HG03575 (cell line): ENCODE data around the gene C2CD5.
A peak's percentile ranks its signal among the peaks of the same experiment; 100 is the strongest.
"Not testable (repeated sequence)": the region's sequence is repeated elsewhere in the genome, so short reads cannot be mapped to it uniquely, and the experiment has no call there.

Source experiments
- ATAC-seq: cut with Tn5 transposase; IDR thresholded peaks from one replicate; pipeline ENCODE4 v1.9.1; 2021; ENCODE audit not compliant: unreplicated experiment, insufficient number of reproducible peaks, low FRiP score; ENCODE audit errors: extremely low read depth

The C2CD5 gene

DNA sequence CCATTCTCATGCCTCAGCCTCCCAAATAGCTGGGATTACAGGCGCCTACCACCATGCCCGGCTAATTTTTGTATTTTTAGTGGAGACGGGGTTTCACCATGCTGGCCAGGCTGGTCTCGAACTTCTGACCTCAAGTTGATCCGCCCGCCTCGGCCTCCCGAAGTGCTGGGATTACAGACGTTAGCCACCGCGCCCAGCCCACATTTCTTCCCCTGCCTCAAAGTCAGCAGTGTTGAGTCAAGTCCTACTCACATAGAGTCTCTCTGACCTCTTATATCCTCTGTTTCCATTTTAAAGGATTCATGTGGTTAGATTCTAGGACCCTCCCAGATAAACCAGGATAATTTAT, 100.1 kb downstream of the C2CD5 start:
- ATAC-seq: not testable (repeated sequence)

DNA sequence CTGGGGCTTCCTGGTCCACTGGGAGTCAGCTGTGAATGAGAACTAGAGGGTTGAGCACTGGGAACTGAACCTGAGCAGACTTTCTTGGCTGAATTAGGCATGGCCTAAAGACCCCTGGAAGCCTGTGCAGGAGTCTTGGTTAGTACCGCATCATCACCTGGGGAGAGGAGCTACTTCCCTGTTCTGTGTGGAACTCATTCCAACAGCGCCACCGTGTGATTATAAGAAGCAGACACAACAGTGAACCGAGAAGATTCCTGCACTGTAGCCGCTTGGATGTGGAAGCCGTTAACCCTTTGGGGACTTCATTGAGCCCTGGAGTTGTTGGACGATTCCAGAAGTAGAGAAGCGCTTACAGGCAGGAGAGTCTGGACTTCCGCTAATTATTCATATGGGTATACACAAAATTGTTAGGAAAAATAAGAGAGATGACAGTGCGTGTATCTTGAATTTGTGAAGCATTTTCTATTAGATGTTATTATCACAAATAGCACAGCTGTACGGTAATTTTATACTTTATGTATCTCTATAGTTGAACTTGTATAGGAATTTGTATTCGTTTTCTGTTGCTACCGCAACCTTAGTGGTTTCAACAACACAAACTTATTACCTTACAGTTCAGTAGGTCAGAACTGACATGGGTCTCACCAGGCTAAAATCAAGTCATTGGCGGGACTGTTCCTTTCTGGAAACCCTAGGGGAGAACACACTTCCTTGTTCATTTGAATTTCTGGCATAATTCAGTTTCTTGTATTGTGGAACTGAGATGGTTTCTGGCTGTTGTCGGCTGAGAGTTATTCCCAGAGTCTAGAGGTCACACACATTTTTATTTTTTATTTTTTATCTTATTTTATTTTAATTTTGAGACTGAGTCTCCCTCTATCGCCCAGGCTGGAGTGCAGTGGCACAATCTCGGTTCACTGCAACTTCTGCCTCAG, 100.7 kb downstream of the C2CD5 start:
- peak; percentile 86 for ATAC-seq

DNA sequence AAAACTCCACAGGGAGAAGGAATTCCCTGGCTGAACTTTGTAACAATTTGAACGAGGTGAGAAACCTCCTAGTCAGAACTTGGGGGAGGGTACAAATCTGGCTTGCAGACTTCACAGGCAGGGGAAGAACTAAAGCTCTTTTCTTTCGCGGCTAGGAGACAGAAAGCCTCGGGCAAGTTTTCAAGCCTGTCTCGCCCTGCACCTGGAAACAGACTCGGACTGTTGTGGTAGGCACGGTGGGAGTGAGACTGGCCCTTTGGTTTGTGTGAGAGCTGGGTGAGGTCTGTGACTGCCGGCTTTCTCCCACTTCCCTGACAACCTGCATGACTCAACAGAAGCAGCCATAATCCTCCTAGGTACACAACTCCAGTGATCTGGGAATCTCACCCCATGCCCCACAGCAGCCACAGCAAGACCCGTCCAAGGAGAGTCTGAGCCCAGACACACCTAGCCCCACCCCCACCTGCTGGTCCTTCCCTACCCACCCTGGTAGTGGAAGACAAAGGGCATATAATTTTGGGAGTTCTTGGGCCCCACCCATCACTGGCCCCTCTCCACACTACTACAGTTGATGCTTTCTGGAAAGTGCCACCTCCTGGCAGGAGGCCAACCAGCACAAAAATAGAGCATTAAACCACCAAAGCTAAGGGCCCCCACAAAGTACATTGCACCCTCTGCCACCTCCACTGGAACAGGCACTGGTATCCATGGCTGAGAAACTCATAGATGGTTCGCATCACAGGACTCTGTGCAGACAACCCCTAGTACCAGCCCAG, 107.1 kb downstream of the C2CD5 start:
- no peak for ATAC-seq

DNA sequence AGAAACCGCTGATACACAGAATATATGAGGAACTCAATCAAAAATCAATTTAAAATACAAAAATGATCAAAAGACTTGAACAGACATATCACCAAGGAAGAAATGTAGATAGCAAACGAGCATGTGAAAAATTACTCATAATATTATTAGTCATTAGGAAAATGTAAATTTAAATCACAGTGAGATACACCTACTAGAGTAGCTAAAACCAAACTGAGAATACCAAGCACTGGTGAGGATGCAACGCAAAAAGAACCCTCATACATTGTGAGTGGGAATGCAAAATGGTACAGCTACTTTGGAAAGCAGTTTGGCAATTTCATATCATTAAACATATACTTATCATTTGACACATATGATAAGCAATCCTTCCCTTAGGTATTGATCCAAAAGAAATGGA, 108.8 kb downstream of the C2CD5 start:
- no peak for ATAC-seq

DNA sequence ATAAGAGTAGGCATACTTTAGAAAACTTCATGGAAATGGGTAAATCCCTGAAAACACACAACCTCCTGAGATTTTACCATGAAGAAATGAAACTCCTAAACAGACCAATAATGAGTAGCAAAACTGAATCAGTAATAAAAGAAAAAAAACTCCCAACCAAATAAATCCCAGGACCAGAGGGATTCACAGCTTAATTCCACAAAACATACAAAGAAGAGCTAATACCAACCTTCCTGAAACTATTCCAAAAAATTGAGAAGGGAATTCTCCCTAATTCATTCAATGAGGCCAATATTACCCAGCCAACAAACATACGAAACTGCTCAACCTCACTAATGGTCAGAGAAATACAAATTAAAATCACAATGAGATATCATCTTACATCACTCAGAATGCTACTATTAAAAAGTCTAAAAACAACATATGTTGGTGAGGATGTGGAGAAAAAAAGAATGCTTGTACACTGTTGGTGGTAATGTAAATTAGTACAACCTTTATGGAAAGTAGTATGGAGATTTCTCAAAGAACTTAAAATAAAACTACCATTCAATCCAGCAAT, 112.6 kb downstream of the C2CD5 start:
- no peak for ATAC-seq

DNA sequence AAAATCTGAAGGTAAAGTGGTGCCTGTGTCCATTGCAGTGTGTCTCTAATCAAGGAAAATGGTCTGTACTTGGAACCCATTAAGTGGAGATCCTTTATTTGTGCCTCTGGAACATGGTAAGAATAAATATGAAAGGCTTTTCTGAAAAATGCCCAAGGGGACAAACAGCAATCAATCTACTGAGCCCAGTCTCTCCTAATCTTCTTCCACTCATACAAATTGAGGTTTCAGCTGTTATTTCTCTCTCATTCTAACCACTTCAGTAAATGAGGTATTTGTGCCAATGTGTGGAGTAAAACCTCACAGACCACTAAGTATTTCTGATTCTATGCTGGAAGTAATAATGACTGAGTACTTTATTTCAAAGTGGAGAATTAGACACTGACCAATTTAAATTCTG, 127.5 kb downstream of the C2CD5 start:
- ATAC-seq: no peak

DNA sequence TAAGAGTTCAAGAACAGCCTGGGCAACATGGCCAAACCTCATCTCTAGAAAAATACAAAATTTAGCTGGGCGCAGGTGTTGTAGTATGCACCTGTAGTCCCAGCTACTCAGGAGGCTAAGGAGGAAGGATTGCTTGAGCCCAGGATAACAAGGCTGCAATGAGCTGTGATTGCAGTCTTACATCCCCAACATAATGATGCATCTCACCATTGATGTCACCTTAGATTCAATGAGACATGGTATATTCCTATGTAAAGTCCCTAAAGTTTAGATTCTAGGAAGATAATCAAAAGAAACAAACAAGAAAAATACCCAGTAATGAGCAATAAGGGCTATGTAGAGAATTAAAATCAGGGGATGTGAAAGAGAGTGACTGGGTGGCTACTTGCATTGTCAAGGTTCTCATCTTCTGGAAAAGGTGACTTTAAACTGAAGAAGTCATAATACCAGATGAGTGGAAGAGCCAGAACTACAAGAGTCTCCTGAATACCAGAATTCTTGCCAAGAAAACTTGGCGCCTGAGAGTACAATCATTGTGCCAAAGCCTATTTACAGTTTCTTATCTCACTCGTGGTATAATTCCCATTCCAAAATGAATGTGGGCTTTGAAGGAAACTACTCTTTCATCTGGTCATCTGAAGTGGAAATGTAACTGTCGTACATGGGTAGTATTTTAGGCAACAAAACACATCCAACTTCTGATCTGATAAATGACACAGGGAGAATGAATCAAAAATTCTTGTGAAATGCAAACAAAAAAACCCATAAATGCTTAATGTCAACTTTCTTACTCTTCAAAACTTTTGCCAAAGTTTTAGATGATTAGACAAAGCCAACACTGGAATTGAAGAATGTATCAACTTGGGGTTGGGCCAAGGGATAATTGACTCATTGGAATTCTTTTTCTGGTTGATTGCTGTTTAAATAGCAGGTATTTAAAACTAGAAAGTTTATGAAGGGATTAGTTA, 128.7 kb downstream of the C2CD5 start:
- no peak for ATAC-seq

DNA sequence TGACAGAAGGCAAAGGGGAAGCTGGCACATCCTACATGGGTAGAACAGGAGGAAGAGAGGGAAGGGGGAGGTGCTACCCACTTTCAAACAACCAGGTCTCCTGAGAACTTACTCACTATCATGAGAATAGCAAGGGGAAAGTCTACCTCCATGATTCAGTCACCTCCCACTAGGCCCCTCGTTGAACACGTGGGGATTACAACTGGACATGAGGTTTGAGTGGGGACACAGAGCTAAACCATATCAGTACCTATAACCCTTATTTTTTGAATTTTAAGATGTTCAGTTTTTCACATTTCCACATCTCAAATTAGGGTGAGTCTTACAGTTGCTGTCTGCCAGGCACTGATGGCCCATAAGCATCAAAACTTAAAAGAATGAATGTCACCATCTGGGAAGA, 129.6 kb downstream of the C2CD5 start:
- ATAC-seq: no peak

DNA sequence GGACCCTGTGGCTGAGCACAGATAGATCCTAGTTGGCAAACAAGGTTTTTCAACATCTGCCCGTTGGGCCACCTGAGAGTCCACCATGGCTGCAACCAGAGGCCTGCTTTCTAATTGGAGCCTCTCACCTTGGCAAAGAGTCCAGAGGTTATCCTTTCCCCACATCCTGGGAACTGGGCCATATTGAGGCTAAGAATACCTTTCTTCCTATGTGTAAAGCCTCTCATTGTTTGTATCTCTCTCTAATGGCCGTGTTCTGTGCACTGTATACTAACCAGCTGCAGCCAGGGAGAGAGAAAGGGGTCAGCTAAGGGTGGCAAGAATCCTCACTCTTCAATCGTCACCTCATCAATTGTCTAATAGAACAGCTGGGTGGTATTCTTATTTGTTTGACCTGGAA, 130.8 kb downstream of the C2CD5 start:
- ATAC-seq: no peak

DNA sequence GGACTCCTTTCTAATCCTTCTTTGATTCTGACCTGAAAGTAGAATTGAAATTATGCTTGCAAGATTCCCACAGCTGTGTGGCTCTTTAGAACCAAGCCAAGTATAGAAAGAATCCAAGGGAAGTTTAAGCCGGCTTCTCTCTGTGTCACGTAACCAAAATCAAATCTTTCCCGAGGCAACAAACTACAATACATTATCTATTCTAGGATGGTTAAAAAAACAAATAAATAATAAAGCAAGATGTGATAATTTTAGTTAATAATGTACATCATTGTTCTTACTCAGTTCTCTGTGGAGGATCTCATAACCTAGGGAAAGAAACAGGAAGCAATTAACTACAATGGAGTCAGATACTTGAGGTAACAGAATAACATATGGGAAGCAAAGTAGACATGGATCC, 131.8 kb downstream of the C2CD5 start:
- ATAC-seq: no peak

DNA sequence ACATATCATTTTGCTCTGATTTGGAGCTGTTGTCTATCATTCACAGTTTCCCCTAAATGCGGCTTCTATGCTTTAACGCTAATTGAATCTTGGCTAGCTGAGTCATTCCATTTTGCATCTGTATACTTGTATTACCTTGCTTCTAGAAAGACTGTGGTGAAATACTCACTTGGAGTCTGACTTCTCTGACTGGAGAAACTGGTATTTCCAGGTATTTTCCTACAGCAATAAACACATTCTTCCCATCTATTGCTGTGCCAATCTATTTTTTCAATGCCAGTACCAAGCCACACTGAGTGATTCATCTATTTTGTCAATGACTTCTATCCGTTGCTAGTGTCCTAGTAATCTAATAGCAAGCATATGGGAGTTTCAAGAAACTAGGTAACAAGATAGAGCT, 133.9 kb downstream of the C2CD5 start:
- ATAC-seq: no peak

DNA sequence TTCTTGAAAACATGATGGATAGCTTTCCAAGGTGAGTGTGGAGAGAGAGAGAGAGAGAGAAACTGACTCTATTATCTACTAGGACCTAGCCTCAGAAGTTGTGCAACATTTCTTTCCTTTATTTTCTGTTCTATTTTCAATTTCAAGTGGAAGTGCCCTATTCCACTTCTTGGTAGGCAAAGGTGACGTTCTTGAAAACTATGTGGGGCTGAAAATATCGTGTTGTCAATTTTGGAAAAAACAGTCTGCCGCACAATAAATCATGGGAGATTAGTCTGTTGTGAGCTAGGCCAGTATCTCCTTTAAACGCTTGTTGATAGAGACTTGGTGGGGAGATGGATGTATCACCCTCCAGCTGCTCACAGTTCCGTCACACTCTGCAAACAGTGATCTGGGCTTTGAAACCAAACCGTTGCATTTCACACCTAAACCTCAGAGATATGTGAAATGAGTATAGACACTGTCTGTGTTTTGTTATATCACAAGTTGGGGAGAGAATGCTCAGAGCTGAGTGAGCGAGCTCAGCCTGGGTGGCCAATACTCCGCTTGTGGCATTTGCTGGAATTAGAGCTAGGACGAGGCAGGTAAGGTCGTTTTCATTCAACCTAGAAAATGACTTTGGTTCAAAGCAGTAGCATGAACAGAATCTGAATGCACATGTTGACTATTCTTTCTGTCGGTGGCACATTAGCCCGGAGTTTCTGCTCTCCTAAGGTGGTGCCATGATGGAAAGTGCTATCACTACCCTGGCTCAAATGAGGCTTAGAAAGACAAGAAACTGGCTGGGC, 134.8 kb downstream of the C2CD5 start:
- peak; percentile 96 for ATAC-seq

DNA sequence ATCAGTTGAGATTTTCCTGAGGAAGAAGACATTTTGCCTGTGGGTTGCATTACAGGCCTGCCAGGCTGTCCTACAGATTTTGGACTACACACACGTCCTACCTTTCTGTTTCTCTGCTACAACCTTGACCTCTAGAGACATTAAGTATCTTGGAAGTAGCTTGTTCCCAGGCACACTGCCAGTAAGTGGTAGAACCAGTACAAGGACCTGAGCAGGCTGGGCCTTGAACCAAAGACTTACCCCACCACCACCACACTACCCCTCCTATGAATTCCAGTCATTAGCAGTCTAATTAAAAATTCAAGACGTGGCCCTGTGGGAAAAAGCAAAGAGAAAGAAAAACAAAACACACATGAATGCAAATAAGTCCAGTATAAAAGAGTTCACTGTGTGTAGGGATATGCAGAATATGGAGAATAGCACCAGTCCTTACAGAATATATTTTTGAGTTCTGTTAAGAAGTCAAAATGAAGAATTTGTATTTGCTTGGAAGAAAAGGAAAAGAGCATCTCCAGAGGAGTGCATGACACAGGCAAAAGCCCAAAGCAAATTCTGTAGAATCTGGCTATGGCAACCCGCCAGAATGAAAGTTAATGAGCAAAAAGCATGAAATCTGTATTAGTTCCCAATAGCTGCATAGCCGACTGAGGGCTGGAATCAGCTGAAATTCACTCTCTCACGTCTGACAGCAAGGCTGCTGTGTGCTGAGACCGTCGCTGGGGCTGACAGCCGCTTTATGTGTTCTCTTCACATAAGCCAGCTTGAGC, 135.5 kb downstream of the C2CD5 start:
- ATAC-seq: no peak

DNA sequence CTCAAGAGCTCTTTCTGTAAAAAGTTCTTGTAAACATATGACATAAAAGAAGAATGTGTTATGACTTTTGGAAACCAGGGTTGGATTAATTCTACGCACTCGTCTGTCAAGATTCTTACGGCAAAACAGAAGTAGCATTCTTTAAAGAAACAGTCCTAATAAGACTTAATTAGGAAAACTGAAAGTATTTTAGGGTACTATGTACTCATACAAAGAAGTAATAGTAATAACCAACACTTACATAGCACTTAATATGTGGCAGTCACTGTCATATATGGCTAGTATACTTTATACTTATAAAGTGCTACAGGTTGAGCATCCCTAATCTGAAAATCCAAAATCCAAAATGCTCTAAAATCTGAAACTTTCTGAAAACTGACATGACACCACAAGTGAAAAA, 136.9 kb downstream of the C2CD5 start:
- no peak for ATAC-seq

DNA sequence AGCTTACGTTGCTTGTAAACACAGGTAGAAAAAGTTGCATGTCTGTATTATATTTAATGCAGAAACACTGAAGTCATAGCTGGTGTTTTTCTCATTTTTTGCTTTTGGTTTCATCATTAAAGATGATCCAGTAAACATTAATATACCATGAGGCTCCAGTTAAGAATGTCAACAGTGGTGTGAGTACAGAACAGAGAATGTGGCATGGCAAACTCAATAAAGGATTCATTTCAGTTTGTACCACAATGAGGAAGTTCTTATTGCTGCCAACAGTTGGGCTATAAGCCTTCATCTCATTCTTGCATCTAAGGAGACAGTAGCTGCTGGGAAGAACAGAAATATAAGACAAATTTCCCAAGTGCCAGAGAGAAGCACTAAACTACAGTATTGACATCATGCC, 137.7 kb downstream of the C2CD5 start:
- no peak for ATAC-seq

DNA sequence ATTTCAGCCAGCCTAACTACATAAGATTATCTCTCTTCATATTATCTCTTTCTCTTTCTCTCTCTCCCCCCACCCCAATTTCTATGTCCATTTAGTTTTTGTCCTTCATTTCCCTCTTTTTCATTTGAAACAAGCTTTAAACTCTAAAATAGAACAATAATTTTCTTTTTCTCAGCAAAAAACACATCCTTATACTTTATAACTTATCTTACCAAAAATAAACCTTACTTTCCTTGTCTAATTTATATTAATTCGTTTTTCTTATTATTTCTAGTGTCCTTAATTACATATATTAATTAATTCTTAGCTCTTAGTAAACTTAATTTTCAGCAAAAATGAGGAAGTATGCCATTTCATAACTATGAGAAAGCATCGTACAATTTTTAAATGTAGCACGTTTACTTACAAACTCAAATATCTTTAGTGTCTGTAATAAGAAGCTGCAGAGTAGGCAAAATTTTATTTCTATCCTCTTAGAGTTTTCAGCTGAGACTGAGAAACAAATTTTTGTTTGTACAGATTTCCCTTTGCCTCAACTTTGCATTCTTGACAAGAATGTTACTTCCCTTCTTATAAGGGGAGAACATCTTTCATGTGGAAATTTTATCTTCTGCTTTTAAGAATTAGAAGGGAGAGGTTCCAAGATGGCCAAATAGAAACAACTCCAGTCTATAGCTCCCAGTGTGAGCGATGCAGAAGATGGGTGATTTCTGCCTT, 144.7 kb downstream of the C2CD5 start:
- no peak for ATAC-seq
